NCI-H1105 (cell line): Measurements from ENCODE around the gene PAXX.

Source experiments
- DNase-seq: peaks from one replicate; lab custom pipeline; 2025; lab: John Stamatoyannopoulos, UW

PAXX gene

GRCh38 chr9:136953771-136954269 lies 38.4 kb upstream of the PAXX start:
- no peak for DNase-seq

- DNase-seq: no peak
These were observed 37.7 kb upstream of the PAXX start for GRCh38 chr9:136954270-136955083.

GRCh38 chr9:136955202-136955942 lies 36.9 kb upstream of the PAXX start:
- no peak for DNase-seq

- DNase-seq: no peak
These were observed 36.3 kb upstream of the PAXX start for GRCh38 chr9:136955943-136956335.

GRCh38 chr9:136956604-136957003 lies 35.6 kb upstream of the PAXX start:
- DNase-seq: no peak

GRCh38 chr9:136957461-136957860 lies 34.8 kb upstream of the PAXX start:
- no peak for DNase-seq

GRCh38 chr9:136957901-136958300 lies 34.3 kb upstream of the PAXX start:
- no peak for DNase-seq

GRCh38 chr9:136958473-136958872 lies 33.7 kb upstream of the PAXX start:
- DNase-seq: no peak

GRCh38 chr9:136958898-136959850 lies 33.0 kb upstream of the PAXX start:
- DNase-seq: no peak

GRCh38 chr9:136960212-136960937 lies 31.8 kb upstream of the PAXX start:
- no peak for DNase-seq

GRCh38 chr9:136960938-136961275 lies 31.3 kb upstream of the PAXX start:
- DNase-seq: no peak

GRCh38 chr9:136961279-136962065 lies 30.8 kb upstream of the PAXX start:
- DNase-seq: no peak

GRCh38 chr9:136962163-136962562 lies 30.1 kb upstream of the PAXX start:
- no peak for DNase-seq

- DNase-seq: no peak
These were observed 29.4 kb upstream of the PAXX start for GRCh38 chr9:136962701-136963248.

- DNase-seq: no peak
These were observed 28.9 kb upstream of the PAXX start for GRCh38 chr9:136963341-136963740.

- DNase-seq: no peak
These were observed 28.5 kb upstream of the PAXX start for GRCh38 chr9:136963751-136964150.

- no peak for DNase-seq
These were observed 28.0 kb upstream of the PAXX start for GRCh38 chr9:136964171-136964689.

- DNase-seq: no peak
These were observed 27.3 kb upstream of the PAXX start for GRCh38 chr9:136964833-136965422.

GRCh38 chr9:136965771-136966484 lies 26.3 kb upstream of the PAXX start:
- DNase-seq: no peak
